GM10266 (cell line): ENCODE results near the gene TMEM238.

Source experiments
- DNase-seq: peaks from one replicate; pipeline ENCODE4 v3.0.0; 2012; ENCODE audit errors: extremely low spot score
- CTCF ChIP-seq: IDR thresholded peaks from 2 replicates; pipeline ENCODE4 v1.5.1; 2012; ENCODE audit warnings: mild to moderate bottlenecking, low read depth; ENCODE audit not compliant: control insufficient read depth, insufficient read depth; ENCODE audit errors: missing control alignments

The TMEM238 gene

GRCh38 chr19:55398200-55398925, 14.3 kb upstream of the TMEM238 start:
- no peak for TF ChIP-seq CTCF
- no peak for DNase-seq

GRCh38 chr19:55392820-55393761, 9.0 kb upstream of the TMEM238 start:
- no peak for DNase-seq
- no peak for TF ChIP-seq CTCF

- TF ChIP-seq CTCF = no peak
- no peak for DNase-seq
These were observed 7.9 kb upstream of the TMEM238 start for GRCh38 chr19:55391702-55392615.

- TF ChIP-seq CTCF = no peak
- DNase-seq = no peak
These were observed 7.1 kb upstream of the TMEM238 start for GRCh38 chr19:55391191-55391670.

- TF ChIP-seq CTCF = no peak
- DNase-seq = no peak
These were observed 6.4 kb upstream of the TMEM238 start for GRCh38 chr19:55390461-55390880.

GRCh38 chr19:55389386-55390317, 5.6 kb upstream of the TMEM238 start:
- no peak for DNase-seq
- no peak for TF ChIP-seq CTCF
